K562 (cell line): ENCODE data around the gene MLANA. TPM values are rescaled to one million over a fixed set of nuclear protein-coding genes. Genes with fewer than 3 reads are reported as not detected.
A peak's percentile ranks its signal among the peaks of the same experiment; 100 is the strongest.

ENCODE experiments used
- E2F1 ChIP-seq: sonication (generic); formaldehyde crosslinking; IDR thresholded peaks from 2 replicates; pipeline ENCODE4 v1.8.1; 2023; ENCODE audit warnings: mild to moderate bottlenecking, missing genetic modification reagents, moderate library complexity
- HES1 ChIP-seq: fragments of 450-650 bp; IDR thresholded peaks from 2 replicates; pipeline ENCODE4 v1.6.1; 2016; ENCODE audit warnings: low read depth, mild to moderate bottlenecking, moderate library complexity
- HMBOX1 ChIP-seq: sonication (generic); IDR thresholded peaks from 2 replicates; pipeline ENCODE4 v1.6.1; 2016
- MYC ChIP-seq, 2 experiments: fragments of 250-450 bp in 1 of 2; sonication (Bioruptor Pico) in 1 of 2; IDR thresholded peaks; 2 replicates each; pipeline versions ENCODE4 v1.5.1 to v1.6.1; 2012 to 2021; ENCODE audit warnings: low read depth in 2 of 2, borderline replicate concordance in 1 of 2, improper control_type of control experiment in 1 of 2, low read length in 1 of 2, mild to moderate bottlenecking in 1 of 2, moderate library complexity in 1 of 2
- NELFE ChIP-seq: IDR thresholded peaks from 2 replicates; pipeline ENCODE4 v1.6.1; 2011; ENCODE audit warnings: mild to moderate bottlenecking; ENCODE audit not compliant: insufficient read depth, insufficient read length
- REST ChIP-seq, 2 experiments: fragments of 450-650 bp; formaldehyde crosslinking in 1 of 2; IDR thresholded peaks; 2 replicates each; pipeline versions ENCODE4 v1.4.0 to v1.6.1; 2014 to 2020; ENCODE audit warnings: mild to moderate bottlenecking in 2 of 2, borderline replicate concordance in 1 of 2, low read depth in 1 of 2
- STAG1 ChIP-seq: sonication (generic); formaldehyde crosslinking; IDR thresholded peaks from 2 replicates; pipeline ENCODE4 v1.5.0; 2020; ENCODE audit warnings: missing genetic modification reagents, borderline replicate concordance
- TRIM24 ChIP-seq, 2 experiments: fragments of 450-650 bp; IDR thresholded peaks; 2 replicates each; pipeline ENCODE4 v1.6.1; 2016
- ZNF124 ChIP-seq: sonication (generic); formaldehyde crosslinking; IDR thresholded peaks from 2 replicates; pipeline ENCODE4 v1.8.1; 2022; ENCODE audit warnings: missing genetic modification reagents
- ZNF75A ChIP-seq: fragments of 450-650 bp; formaldehyde crosslinking; IDR thresholded peaks from 2 replicates; pipeline ENCODE4 v1.4.0; 2020; ENCODE audit warnings: mild to moderate bottlenecking
- polyA plus RNA-seq, 8 experiments: library from polyadenylated mRNA; depleted of rRNA in 4 of 8; stranded (reverse) in 5 of 8; unstranded in 3 of 8; fragments of >200 nt; fragmentation: Nextera tagmentation in 2 of 8; fragmentation: Illumina TruSeq in 1 of 8; extraction: Ambion mirVana in 2 of 8; extraction: Trizol in 1 of 8; gene quantifications; 2 replicates each; pipeline versions ENCODE4 v1.2.1 to v1.2.3, GENCODE V29; 2011 to 2014; ENCODE audit warnings: inconsistent platforms in 1 of 8, missing spikeins in 1 of 8
- total RNA-seq, 7 experiments: library from RNA; depleted of rRNA in 6 of 7; stranded (reverse); fragments of >200 nt in 6 of 7; fragmentation: Illumina TruSeq in 2 of 7; extraction: Trizol in 2 of 7; gene quantifications; 2 replicates each; pipeline versions ENCODE4 v1.2.1 to v1.2.3, GENCODE V29; 2011 to 2021; ENCODE audit warnings: low replicate concordance in 1 of 7

The MLANA gene
- total and polyA plus RNA-seq, 9 of the 15 experiments (the other 6 are each of a cell fraction or from before 2014, with no cell fraction given) = not detected

- TF ChIP-seq REST (IDR thresholded peaks at IDR 0.05; ENCODE audit: borderline replicate concordance) (peak; percentile 15; the same call in 1 of the 2 replicates), REST (CRISPR knock-in tag; IDR thresholded peaks at IDR 0.05; ENCODE audit: low read depth) (no peak), MYC (IDR thresholded peaks at IDR 0.05; ENCODE audit: low read depth, low read length) (no peak), MYC (CRISPR knock-in tag; IDR thresholded peaks at IDR 0.05; ENCODE audit: borderline replicate concordance, low read depth) (no peak), STAG1 (CRISPR knock-in tag) (no peak), TRIM24 (IDR thresholded peaks at IDR 0.05) (0 out of 4 replicates have a peak, but pooled peaks of 1 of the 2 experiments have one; percentile 19), ZNF75A (no peak), ZNF124 (no peak), E2F1 (CRISPR knock-in tag) (no peak), HES1 (no peak), NELFE (no peak), HMBOX1 (no peak)
Observed at GRCh38 chr9:5876711-5877110, 14.0 kb upstream of the MLANA start (continued).
